SJCRH30 (cell line): ENCODE data around the gene CCND1. TPM values are rescaled to one million over a fixed set of nuclear protein-coding genes. Genes with fewer than 3 reads are reported as not detected.
"Not testable (repeated sequence)": the region's sequence is repeated elsewhere in the genome, so short reads cannot be mapped to it uniquely, and the experiment has no call there.

ENCODE experiments used
- DNase-seq, 2 experiments: peaks; one replicate each; pipeline ENCODE4 v3.0.0-alpha.2; 2015 to 2020
- H3K27ac ChIP-seq: fragments of 250-450 bp; sonication (Bioruptor Pico); 2 replicates; pipeline ENCODE4 v1.5.1; 2020; ENCODE audit warnings: mild to moderate bottlenecking, moderate library complexity
- H3K27me3 ChIP-seq: fragments of 250-450 bp; sonication (Bioruptor Pico); 2 replicates; pipeline ENCODE4 v1.5.1; 2020; ENCODE audit warnings: mild to moderate bottlenecking, moderate library complexity
- H3K36me3 ChIP-seq: fragments of 250-450 bp; sonication (Bioruptor Pico); 2 replicates; pipeline ENCODE4 v1.5.1; 2020; ENCODE audit warnings: mild to moderate bottlenecking, moderate library complexity
- H3K4me1 ChIP-seq: fragments of 250-450 bp; sonication (Bioruptor Pico); 2 replicates; pipeline ENCODE4 v1.5.1; 2020; ENCODE audit warnings: mild to moderate bottlenecking, moderate library complexity
- H3K4me3 ChIP-seq: fragments of 250-450 bp; sonication (Bioruptor Pico); 2 replicates; pipeline ENCODE4 v1.5.1; 2020; ENCODE audit warnings: mild to moderate bottlenecking, moderate library complexity
- H3K9me3 ChIP-seq: fragments of 250-450 bp; sonication (Bioruptor Pico); replicated peaks from 2 replicates; pipeline ENCODE4 v1.5.1; 2020; ENCODE audit warnings: mild to moderate bottlenecking, moderate library complexity
- total RNA-seq: library from RNA; depleted of rRNA; stranded (reverse); fragments of >200 nt; shearing (Covaris generic); gene quantifications from 2 replicates; pipeline ENCODE4 v1.2.3, GENCODE V29; 2014

The CCND1 gene
- total RNA-seq, 1 experiment from 2014 or later, result 81.9 TPM

GRCh38 chr11:69687969-69688771, 47.2 kb downstream of the CCND1 start:
- H3K4me1 ChIP-seq, H3K27ac ChIP-seq, DNase-seq, H3K4me3 ChIP-seq, H3K9me3 ChIP-seq, H3K27me3 ChIP-seq, H3K36me3 ChIP-seq: not testable (repeated sequence)

DNA sequence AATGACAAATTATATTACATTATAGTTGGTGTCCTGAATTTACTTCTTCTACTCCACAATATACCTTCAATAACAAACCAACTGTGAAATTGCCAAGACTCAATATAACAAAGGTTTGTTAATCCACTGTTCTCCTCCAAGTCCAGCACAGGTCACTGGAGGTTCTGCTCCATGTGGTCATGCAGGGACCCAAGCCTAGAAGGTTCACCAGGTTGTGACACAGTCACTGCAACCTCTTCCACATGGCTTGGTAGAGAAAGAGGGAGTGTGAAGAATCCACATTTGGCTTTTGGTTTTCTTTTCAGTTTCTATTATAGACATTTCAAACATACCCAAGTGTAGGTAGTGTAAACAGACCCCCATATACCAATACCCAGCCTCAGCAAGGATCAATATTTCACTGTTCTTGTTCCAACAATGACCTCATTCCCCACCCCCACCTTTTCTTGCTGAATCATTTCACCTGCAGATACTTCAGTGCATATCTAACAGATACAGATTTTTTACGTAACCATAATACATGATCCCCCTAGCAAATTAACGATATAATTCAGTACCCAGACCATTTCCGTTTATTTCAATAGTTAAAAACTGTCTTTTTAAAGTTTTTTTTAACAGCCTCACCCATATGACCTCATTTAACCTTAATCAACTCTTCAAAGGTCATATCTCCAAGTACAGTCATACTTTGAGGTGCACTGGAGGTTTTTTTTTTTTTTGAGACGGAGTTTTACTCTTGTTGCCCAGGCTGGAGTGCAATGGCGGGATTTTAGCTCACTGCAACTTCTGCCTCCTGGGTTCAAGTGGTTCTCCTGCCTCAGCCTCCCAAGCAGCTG, 48.7 kb downstream of the CCND1 start:
- Histone ChIP-seq H3K9me3 (no peaks in the 10 kb centered on the region), H3K36me3 (no peaks in the 10 kb centered on the region), H3K4me1 (no peaks in the 10 kb centered on the region), H3K27ac (no peak overlapping the region), H3K4me3 (no peak overlapping the region), H3K27me3 (peaks cover 3% of the 10 kb centered on the region; the same call in 1 of the 2 replicates)
- no peak for DNase-seq

GRCh38 chr11:69691463-69691862, 50.5 kb downstream of the CCND1 start:
- H3K27ac ChIP-seq, result no peak overlapping the region
- H3K4me1 ChIP-seq, result peaks cover under 1% of the 10 kb centered on the region; the same call in 1 of the 2 replicates
- DNase-seq, result no peak
- H3K27me3 ChIP-seq, result peaks cover 7% of the 10 kb centered on the region; the same call in 1 of the 2 replicates
- no peak overlapping the region for H3K4me3 ChIP-seq
- no peaks in the 10 kb centered on the region for H3K9me3 ChIP-seq
- H3K36me3 ChIP-seq, result no peaks in the 10 kb centered on the region

DNA sequence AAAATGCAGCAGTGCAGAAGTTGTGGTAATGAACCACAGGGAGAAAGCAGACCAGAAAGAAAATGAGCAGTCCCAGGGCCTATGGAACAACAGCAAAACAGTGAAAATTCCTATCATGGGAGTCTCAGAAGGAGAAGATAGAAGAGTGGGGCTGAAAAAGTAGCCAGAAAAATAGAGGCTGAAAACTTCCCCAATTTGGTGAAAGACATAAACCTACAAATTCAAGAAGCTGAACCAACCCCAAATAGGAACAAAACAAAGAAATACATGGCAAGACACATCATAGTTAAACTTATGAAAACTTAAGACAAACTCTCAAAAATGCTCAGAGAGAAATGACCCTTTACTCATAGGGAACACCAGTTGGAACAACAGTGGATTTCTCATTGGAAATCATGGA, 51.5 kb downstream of the CCND1 start:
- no peaks in the 10 kb centered on the region for H3K36me3 ChIP-seq
- peaks cover 7% of the 10 kb centered on the region; the same call in 1 of the 2 replicates for H3K27me3 ChIP-seq
- DNase-seq, result no peak
- H3K9me3 ChIP-seq, result no peaks in the 10 kb centered on the region
- H3K4me1 ChIP-seq, result peaks cover 10% of the 10 kb centered on the region
- no peak overlapping the region for H3K4me3 ChIP-seq
- H3K27ac ChIP-seq, result no peak overlapping the region

DNA sequence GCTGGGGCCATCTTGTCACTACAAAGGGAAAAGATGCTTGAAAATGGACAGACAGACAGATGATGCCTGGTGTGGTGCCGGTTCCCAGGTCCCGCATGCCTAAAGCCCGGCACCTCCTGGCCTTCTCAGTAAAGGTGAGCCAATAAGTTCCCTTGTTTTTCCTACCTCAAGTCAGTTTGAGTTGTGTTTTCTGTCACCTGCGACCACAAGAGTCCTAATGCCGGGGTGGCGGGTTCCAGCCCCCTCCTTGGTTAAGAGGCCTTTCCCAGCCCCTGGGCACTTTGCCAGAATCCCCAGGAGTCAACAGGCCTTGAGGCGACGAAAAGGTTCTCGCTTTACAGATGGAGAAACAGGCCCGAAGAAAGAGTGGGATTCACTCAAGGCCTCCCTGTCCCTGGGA, 53.8 kb downstream of the CCND1 start:
- Histone ChIP-seq H3K4me3 (no peak overlapping the region), H3K9me3 (no peaks in the 10 kb centered on the region), H3K27me3 (peaks cover 7% of the 10 kb centered on the region; the same call in 1 of the 2 replicates), H3K36me3 (no peaks in the 10 kb centered on the region), H3K27ac (no peak overlapping the region), H3K4me1 (peaks cover 13% of the 10 kb centered on the region)
- DNase-seq, result peak in 1 of 2 experiments; percentile 46

DNA sequence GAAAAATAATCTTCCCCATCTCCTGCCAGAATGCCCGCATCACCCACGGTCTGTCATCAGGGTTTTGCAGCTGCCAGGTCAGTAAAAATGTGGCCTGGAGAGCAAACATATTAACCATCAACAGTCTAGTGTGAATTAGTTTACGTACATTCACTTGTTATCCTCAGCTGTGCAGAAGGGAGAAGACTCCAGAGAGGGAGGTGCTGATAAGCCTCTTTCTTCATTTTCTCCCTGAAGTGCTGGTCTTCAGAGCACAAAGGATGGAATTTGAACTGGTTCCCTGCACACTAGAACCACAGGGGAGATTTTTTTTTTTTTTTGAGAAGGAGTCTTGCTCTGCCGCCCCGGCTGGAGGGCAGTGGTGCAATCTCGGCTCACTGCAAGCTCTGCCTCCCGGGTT, 54.6 kb downstream of the CCND1 start:
- no peaks in the 10 kb centered on the region for H3K36me3 ChIP-seq
- H3K4me3 ChIP-seq, result no peak overlapping the region
- H3K27ac ChIP-seq, result no peak overlapping the region
- H3K4me1 ChIP-seq, result peaks cover 18% of the 10 kb centered on the region
- no peaks in the 10 kb centered on the region for H3K9me3 ChIP-seq
- no peak for DNase-seq
- H3K27me3 ChIP-seq, result peaks cover 7% of the 10 kb centered on the region; the same call in 1 of the 2 replicates

- H3K4me1 ChIP-seq, result peaks cover 21% of the 10 kb centered on the region
- not testable (repeated sequence) for H3K9me3 ChIP-seq, H3K27ac ChIP-seq, H3K27me3 ChIP-seq, H3K36me3 ChIP-seq, H3K4me3 ChIP-seq, DNase-seq
These were observed 55.0 kb downstream of the CCND1 start for GRCh38 chr11:69695995-69696394.

DNA sequence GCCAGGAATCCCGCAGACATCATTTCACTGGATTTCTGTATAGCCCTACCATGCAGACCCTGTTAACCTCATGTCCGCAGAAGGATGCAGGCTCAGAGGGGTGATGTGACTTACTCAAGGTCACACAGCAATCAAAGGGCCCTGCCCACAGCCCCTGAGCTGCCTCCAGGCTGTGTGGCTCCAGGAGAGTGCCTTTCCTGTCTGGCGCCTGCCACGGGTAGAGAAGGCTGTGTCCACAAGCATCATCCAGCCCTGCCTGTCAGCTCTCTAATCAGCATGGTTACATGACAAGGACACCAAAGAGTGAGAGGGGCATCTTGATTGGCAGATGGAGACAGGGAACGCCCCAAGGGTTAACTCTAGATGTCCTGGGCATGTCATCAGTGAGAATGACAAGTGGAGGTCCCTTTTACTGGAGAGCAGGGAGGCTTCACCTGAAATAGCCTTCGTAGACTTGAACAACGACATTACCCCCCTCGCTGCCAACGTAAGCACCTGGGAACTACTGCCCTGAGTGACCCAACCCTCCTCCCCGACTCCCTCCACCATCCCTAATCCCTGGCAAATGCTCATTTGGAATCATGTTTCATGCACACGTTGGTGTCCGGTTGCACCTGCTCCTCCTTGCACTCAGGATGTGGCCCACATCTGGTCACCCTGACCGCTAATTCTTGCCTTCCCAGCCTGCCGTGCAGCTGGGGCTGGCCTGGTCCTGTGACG, 56.0 kb downstream of the CCND1 start:
- H3K9me3 ChIP-seq, result no peaks in the 10 kb centered on the region
- peaks cover 21% of the 10 kb centered on the region for H3K4me1 ChIP-seq
- H3K27ac ChIP-seq, result no peak overlapping the region
- no peak overlapping the region for H3K4me3 ChIP-seq
- peaks cover 7% of the 10 kb centered on the region; the same call in 1 of the 2 replicates for H3K27me3 ChIP-seq
- H3K36me3 ChIP-seq, result no peaks in the 10 kb centered on the region
- DNase-seq, result peak; percentile 50 to 68

- Histone ChIP-seq H3K27ac (no peak overlapping the region), H3K27me3 (peaks cover 7% of the 10 kb centered on the region; the same call in 1 of the 2 replicates), H3K4me3 (no peak overlapping the region), H3K9me3 (no peaks in the 10 kb centered on the region), H3K36me3 (no peaks in the 10 kb centered on the region), H3K4me1 (peaks cover 21% of the 10 kb centered on the region)
- DNase-seq, result no peak
These were observed 56.5 kb downstream of the CCND1 start for GRCh38 chr11:69697469-69697843.

DNA sequence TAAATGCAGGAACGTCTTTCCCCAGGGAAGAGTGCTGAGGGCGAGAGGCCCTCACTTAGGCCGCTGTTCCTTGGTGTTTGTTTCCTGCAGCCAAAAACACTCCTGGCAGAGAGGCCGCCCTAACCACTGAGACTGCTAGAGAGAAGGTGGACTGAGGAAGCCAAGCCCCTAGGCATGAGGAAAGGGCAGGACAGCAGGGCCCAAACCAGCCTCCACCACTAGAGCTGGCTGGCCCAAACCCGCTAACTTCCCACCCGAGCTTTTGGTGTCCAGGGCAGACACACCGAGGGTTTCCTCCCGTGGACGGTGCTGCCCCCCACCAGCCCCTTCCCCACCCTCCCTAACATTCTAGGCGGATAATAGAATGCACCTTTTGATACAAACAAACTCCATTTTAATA, 56.9 kb downstream of the CCND1 start:
- peaks cover 21% of the 10 kb centered on the region for H3K4me1 ChIP-seq
- H3K27me3 ChIP-seq, result peaks cover 7% of the 10 kb centered on the region; the same call in 1 of the 2 replicates

GRCh38 chr11:69698362-69698761, 57.4 kb downstream of the CCND1 start:
- H3K27ac ChIP-seq, result no peak overlapping the region
- no peaks in the 10 kb centered on the region for H3K9me3 ChIP-seq
- peaks cover 21% of the 10 kb centered on the region for H3K4me1 ChIP-seq
- no peaks in the 10 kb centered on the region for H3K36me3 ChIP-seq
- peaks cover 7% of the 10 kb centered on the region; the same call in 1 of the 2 replicates for H3K27me3 ChIP-seq
- no peak overlapping the region for H3K4me3 ChIP-seq
- DNase-seq, result no peak

More for the DNA sequence above, 56.9 kb downstream of the CCND1 start:
- H3K36me3 ChIP-seq, result no peaks in the 10 kb centered on the region
- no peak overlapping the region for H3K27ac ChIP-seq
- no peak overlapping the region for H3K4me3 ChIP-seq
- H3K9me3 ChIP-seq, result no peaks in the 10 kb centered on the region
- DNase-seq, result no peak

- Histone ChIP-seq H3K36me3 (no peaks in the 10 kb centered on the region), H3K4me3 (no peak overlapping the region), H3K27ac (no peak overlapping the region), H3K4me1 (peaks cover 21% of the 10 kb centered on the region), H3K27me3 (peaks cover 6% of the 10 kb centered on the region; the same call in 1 of the 2 replicates), H3K9me3 (no peaks in the 10 kb centered on the region)
- peak; percentile 18 to 37 for DNase-seq
These were observed 58.3 kb downstream of the CCND1 start for GRCh38 chr11:69699213-69699612.

DNA sequence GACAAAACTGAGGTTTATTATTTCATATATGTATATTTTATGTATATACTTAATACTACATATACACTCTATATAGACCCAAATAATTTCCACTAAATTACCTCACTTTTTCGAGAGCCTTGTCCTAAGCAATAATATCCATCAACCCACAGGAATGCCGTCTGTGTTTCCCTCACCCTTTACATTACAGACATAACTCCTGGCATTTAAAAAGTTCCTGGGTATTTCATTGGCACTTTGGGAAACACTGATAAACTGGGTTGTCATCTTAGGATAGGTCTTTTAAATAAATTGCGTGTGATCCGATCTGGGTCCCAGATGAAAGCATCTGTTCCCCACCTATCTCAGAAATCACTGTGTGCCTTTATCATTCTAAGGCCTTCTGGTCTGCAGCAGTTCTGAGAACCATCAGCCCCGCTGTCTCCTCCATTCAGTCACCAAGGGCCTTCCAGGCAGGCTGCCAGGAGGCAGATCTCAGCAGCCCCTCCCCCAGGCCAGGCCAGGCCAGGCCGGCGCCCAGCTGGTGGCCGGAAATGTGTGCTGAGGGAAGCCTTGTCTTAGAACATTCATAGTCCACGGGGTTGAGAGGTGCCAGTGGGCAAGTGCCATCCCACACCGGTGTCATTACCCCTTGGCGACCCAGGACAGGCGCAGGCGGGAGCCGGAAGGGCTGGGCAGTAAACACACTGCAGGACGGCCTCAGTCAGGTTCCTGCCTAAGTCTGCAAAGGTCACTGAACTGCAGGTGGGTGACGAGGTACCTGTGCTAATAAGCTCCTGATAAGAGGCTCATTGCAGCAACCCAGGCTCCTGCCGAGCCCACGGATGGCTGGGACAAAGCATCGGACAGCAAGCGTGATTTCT, 59.6 kb downstream of the CCND1 start:
- peak; percentile 70 to 77 for DNase-seq
- no peak overlapping the region for H3K27ac ChIP-seq
- no peak overlapping the region for H3K4me3 ChIP-seq
- peaks cover 6% of the 10 kb centered on the region; the same call in 1 of the 2 replicates for H3K27me3 ChIP-seq
- H3K9me3 ChIP-seq, result no peaks in the 10 kb centered on the region
- no peaks in the 10 kb centered on the region for H3K36me3 ChIP-seq
- peaks cover 21% of the 10 kb centered on the region for H3K4me1 ChIP-seq

DNA sequence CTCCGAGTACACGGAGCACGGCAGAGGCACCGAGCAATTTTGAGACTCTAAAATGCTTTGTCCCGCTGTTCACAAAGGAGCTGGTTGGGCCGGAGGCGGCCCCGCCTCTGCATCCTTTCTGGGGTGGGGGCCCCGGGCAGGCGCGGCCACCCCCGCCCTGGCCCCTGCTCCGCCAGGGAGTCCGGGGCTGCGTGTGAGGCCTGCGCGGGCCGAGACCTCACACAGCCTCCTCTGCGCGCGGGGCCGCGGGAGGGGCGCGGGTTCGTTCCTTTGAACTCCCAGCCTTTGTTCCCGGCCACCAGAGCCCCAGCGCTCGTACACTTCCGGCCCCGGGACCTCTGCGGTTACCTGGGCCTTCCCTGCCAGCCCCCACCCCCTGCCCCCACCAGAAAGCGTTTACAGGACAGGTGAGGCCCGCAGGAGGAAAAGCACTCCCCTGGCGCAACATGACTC, 61.3 kb downstream of the CCND1 start:
- no peak for DNase-seq
- H3K27ac ChIP-seq, result no peak overlapping the region
- peaks cover 13% of the 10 kb centered on the region for H3K4me1 ChIP-seq
- no peaks in the 10 kb centered on the region for H3K36me3 ChIP-seq
- H3K9me3 ChIP-seq, result no peaks in the 10 kb centered on the region
- H3K4me3 ChIP-seq, result no peak overlapping the region
- peaks cover 10% of the 10 kb centered on the region; the same call in 1 of the 2 replicates for H3K27me3 ChIP-seq
